Mucosa of descending colon (tissue), 3 donors: Measurements from ENCODE around the gene RSPH4A. TPM values are rescaled to one million over a fixed set of nuclear protein-coding genes. Genes with fewer than 3 reads are reported as not detected.
"Not testable (repeated sequence)": the region's sequence is repeated elsewhere in the genome, so short reads cannot be mapped to it uniquely, and the experiment has no call there.

Experiments
- ATAC-seq: fragments of 200-7000 bp; cut with Tn5 transposase; one replicate; pipeline ENCODE4 v1.9.1; 2020; ENCODE audit warnings: mild to moderate bottlenecking, moderate library complexity
- DNase-seq, 3 donors: peaks; one replicate each; pipeline ENCODE4 v3.0.0-alpha.2; 2020
- H3K36me3 ChIP-seq: fragments of 200-600 bp; one replicate; pipeline ENCODE4 v1.8.0; 2021; ENCODE audit warnings: low read depth, mild to moderate bottlenecking
- H3K4me1 ChIP-seq: fragments of 200-600 bp; one replicate; pipeline ENCODE4 v1.8.0; 2021; ENCODE audit warnings: low read depth, mild to moderate bottlenecking
- H3K4me3 ChIP-seq: fragments of 200-600 bp; one replicate; pipeline ENCODE4 v1.8.0; 2021; ENCODE audit warnings: mild to moderate bottlenecking
- H3K9me3 ChIP-seq: fragments of 200-600 bp; one replicate; pipeline ENCODE4 v1.8.0; 2021; ENCODE audit warnings: mild to moderate bottlenecking
- intact Hi-C, 2 donors: fragments of 100-400 bp; cut with DNase I in 1 of 2; cut with micrococcal nuclease in 1 of 2; formaldehyde crosslinking; loops; one replicate each; pipeline versions ENCODE4 v1.11.0 to v1.11.1; 2022; cut with DNase I, micrococcal nuclease
- total RNA-seq, 3 donors: library from RNA; stranded (reverse); fragmentation: NEBNext Ultra II Directional in 2 of 3; extraction: Animal tissue kit (Norgen Biotek cat#: 25700) in 2 of 3; gene quantifications; one replicate each; pipeline versions ENCODE4 v1.2.1 to v1.2.4, GENCODE V29; 2021 to 2023
- TF ChIP-seq, protein P1 (sequence below): fragments of 200-600 bp; IDR thresholded peaks from one replicate; pipeline ENCODE4 v1.8.0; 2022; ENCODE audit warnings: antibody characterized with exemption, mild to moderate bottlenecking
- donor health status: DM: no; HTN: no; CAD: no; lungs with moderate emphysema.
- donor health status: DM: no; HTN: no; CAD: no.
- donor health status: DM: no; HTN: yes; CAD: no.

The RSPH4A gene
- total RNA-seq, 3 donors from 2014 or later: 0.14 to 0.35 (median 0.19) TPM

DNA sequence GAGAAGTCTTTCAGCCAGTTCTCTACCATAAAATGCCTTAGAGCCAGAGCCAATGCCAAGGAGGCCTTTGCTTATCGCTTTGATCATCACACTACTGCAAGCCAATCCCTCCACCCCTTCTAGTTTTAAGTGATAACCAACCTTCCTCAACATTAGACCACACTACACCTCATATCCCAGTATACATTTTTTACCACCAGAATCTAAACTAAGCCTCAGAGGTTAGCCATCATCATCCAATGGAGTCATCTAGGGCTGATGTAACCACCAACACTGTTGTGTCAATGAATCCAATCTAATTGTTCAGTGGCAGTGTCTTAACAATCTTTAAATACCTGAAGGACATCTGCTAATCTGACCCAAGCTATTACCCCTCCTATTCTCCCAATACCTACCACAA, 45.9 kb downstream of the RSPH4A start:
- Histone ChIP-seq H3K36me3 (no peaks in the 10 kb centered on the region), H3K9me3 (no peaks in the 10 kb centered on the region), H3K4me3 (no peak overlapping the region), H3K4me1 (peaks cover 4% of the 10 kb centered on the region)
- ATAC-seq: no peak
- intact Hi-C loops: no loop called here
- no peak for DNase-seq
- TF ChIP-seq, protein P1, sequence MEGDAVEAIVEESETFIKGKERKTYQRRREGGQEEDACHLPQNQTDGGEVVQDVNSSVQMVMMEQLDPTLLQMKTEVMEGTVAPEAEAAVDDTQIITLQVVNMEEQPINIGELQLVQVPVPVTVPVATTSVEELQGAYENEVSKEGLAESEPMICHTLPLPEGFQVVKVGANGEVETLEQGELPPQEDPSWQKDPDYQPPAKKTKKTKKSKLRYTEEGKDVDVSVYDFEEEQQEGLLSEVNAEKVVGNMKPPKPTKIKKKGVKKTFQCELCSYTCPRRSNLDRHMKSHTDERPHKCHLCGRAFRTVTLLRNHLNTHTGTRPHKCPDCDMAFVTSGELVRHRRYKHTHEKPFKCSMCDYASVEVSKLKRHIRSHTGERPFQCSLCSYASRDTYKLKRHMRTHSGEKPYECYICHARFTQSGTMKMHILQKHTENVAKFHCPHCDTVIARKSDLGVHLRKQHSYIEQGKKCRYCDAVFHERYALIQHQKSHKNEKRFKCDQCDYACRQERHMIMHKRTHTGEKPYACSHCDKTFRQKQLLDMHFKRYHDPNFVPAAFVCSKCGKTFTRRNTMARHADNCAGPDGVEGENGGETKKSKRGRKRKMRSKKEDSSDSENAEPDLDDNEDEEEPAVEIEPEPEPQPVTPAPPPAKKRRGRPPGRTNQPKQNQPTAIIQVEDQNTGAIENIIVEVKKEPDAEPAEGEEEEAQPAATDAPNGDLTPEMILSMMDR: no peak

DNA sequence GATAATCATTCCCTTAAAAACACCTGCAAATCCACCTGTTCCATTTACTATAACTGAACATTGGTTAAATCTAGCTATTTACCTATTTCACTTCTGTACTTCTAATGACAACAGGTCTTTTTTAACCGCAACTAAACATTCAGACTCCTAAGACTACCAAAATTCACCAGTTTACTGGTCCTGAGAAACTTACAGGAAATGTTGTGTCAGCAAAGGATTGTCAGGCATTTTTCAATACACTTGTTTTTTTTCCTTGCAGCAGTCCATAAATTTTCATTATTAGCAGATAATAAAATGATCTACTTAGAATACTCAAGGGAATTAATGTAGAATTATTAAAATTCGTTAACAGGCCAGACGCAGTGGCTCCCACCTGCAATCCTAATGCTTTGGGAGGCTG, 47.0 kb downstream of the RSPH4A start:
- Histone ChIP-seq H3K9me3 (no peaks in the 10 kb centered on the region), H3K4me3 (no peak overlapping the region), H3K4me1 (peaks cover 9% of the 10 kb centered on the region), H3K36me3 (no peaks in the 10 kb centered on the region)
- no peak for DNase-seq
- intact Hi-C loops: no loop called here
- ATAC-seq: no peak
- TF ChIP-seq, protein P1: no peak

- H3K4me3 ChIP-seq, DNase-seq, H3K4me1 ChIP-seq, intact Hi-C loops, H3K9me3 ChIP-seq, H3K36me3 ChIP-seq, ATAC-seq: not testable (repeated sequence)
These were observed 47.9 kb downstream of the RSPH4A start for GRCh38 chr6:116664169-116664568.

GRCh38 chr6:116665464-116665863, 49.2 kb downstream of the RSPH4A start:
- TF ChIP-seq, protein P1: no peak
- no peak for ATAC-seq
- intact Hi-C loops: no loop called here
- no peaks in the 10 kb centered on the region for H3K9me3 ChIP-seq
- H3K4me1 ChIP-seq: peaks cover 9% of the 10 kb centered on the region
- no peak for DNase-seq
- no peak overlapping the region for H3K4me3 ChIP-seq
- H3K36me3 ChIP-seq: no peaks in the 10 kb centered on the region

DNA sequence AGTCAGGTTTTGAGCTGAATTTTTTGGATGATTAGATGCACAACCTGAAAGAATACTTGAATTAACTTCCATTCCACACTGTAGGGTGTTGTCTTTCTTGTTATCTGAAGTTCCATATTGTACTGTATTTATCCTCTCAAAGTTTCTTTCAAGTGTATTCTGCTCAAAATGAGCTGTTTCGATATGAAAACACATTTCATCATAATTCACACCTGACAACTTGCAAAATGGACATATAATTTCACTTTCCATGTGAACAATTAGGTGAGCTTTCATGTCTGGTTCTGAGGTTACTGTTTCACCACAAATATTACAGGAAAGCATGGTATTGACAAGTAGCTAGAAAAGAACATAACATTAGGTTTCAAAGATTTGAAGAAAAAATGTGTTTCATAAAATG, 50.6 kb downstream of the RSPH4A start:
- intact Hi-C loops: no loop called here
- ATAC-seq (no peak), DNase-seq (no peak)
- TF ChIP-seq, protein P1: no peak
- Histone ChIP-seq H3K36me3 (no peaks in the 10 kb centered on the region), H3K4me1 (peaks cover 9% of the 10 kb centered on the region), H3K4me3 (no peak overlapping the region), H3K9me3 (no peaks in the 10 kb centered on the region)

DNA sequence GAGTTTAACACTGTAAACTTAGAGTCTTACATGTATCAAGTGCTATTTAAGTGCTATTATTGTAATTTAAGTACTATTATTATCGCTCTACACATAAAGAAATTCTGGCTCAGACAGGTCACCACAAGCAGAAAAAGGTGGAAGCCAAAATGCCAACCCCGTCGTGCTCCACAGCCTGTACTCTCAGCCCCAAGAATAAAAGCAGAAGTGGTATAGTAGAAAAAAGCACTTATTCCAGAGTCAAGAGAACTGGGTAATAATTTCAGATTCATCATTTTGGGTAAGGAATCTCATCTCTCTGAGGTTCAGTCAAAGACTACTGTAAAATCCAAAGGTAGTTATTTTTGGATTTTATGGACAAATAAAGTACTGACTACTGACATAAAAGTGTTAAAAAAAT, 51.3 kb downstream of the RSPH4A start:
- DNase-seq: no peak
- ATAC-seq: no peak
- no peaks in the 10 kb centered on the region for H3K9me3 ChIP-seq
- TF ChIP-seq, protein P1: no peak
- no peaks in the 10 kb centered on the region for H3K36me3 ChIP-seq
- H3K4me1 ChIP-seq: peaks cover 9% of the 10 kb centered on the region
- intact Hi-C loops: no loop called here
- no peak overlapping the region for H3K4me3 ChIP-seq
